OCI-M1 (cell line): ENCODE results near the gene TCF3.
"Not testable (repeated sequence)": the region's sequence is repeated elsewhere in the genome, so short reads cannot be mapped to it uniquely, and the experiment has no call there.

ENCODE experiments used
- DNase-seq: peaks from one replicate; lab custom pipeline; 2025; lab: John Stamatoyannopoulos, UW

Gene TCF3

DNA sequence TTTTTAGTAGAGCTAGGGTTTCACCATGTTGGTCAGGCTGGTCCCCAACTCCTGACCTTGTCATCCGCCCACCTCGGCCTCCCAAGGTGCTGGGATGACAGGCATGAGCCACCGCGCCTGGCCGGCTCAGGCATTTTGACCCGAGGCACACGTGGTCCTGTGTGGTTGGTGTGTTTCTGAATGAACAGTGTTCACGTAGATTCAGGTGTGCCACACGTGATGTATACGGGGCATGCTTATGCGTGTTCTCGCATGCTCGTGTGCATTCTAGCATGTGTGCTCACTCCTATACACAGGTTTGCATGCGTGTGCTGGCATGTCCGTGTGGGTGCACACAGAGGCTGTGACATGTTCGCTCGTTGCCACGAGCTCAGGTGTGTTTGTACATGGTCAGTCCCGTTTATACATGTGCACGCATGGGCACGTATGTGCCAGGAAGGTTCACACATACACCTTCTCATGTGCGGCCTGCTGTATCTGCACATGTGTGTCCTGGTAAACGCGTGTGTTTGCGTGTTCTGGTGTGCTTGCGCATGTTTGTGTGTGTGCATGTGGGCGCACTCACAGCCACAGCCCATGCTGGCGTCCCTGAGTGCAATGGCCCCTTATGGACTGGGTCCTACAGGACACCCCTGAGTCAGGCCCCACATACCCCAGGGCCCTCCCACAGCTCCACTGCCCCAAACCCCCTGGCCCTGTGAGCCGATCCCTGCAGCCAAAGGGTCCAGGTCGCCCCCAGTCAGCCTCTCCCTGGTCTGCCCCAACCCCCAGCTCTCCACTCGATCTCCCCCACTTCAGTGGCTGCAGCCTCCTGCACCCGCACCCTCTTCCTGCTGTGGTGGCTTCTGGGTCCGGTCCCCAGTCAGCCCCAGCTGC, 20.6 kb upstream of the TCF3 start:
- no peak for DNase-seq

DNA sequence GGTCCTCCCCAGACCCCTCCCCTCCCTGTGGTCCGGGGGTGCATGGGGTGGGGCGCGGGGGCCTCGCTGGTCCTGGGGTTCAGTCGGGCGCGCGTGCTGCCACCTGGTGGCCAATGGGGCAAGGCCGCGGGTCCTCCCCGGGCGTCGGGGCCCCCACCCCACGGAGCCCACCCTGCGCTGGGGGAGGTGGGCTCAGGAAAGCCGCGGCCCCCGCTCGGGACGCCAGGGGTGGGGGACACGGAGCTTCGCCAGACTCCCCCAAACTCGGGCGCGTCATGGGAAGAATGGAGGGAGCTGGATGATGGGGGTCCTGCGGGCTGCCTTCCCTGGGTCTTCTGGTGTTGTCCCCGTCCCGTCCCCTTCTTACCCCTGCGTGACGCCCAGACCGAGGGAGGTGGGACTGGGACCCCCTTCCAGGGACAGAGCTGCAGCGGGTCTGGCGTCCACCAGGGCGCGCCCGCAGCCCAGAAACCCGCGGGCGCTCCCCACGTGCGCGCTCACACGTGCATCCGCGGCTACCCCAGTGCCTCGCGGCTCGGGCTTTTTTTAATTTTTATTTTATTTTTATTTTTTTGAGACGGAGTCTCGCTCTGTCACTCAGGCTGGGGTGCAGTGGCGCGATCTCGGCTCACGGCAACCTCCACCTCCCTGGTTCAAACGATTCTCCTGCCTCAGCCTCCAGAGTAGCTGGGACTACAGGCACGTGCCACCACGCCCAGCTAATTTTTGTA, 19.8 kb upstream of the TCF3 start:
- DNase-seq, result peak; percentile 52

DNA sequence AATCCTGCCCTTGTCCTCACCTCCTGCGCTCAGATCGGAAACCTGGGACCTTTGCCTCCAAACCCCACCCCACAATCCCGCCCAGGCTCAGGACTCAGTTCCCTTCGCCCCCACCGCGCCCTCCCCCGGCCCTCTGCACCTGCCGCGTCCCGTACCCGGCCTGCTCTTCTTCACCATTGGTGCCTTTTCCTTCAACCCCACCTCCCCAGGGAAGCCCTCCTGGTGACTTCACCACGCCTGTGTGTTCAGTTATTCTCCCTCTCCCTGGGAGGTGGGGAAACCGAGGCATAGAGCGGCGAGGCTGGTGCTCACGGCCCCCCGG, 19.3 kb upstream of the TCF3 start:
- DNase-seq, result peak; percentile 8

DNA sequence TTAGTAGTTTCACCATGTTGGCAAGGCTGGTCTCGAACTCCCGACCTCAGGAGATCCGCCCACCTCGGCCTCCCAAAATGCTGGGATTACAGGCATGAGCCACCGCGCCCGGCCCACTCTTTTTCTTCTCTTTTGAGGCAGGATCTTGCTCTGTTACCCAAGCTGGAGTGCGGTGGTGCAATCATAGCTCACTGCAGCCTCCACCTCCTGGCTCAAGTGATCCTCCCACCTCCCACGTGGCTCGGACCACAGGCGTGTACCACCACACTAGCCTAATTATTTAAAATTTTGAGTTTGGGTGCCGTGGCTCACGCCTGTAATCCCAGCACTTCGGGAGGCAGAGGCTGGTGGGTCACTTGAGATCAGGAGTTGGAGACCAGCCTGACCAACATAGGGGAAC, 18.3 kb upstream of the TCF3 start:
- DNase-seq, result not testable (repeated sequence)

DNA sequence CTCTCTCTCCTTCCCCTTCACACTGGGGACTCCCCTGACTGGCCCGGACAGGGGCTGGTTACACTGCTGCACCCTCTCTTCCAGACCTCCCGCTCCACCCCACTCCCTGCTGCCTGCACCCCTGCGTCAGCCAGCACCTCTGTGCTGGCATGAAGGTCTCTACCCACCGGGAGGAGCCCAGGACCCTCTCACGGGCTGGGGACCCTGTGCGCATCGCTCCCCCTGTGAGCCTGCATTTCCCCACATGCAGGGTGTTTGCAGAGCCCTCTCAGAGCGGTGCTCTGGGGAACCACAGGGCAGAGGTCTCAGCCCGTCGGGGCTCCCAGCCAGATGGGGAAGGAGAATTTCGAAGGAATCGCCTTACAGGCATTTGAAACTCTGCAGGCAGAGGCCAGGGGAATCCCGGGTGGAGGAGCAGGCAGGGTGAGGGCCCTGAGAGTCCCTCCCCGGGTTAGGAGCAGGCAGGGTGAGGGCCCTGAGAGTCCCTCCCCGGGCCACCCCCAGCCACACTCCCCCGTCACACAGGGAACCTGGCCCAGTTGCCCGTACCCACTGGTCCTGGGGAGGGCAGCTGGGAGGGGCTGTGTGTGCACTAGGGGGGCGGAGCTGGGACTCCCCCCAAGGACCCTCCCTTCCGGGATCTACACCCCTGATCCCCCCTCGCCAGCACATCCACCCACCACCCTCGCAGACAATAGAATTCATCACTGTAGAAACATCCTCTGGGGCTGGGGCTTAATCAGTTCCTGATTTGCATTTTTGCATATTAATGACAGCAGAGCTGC, 16.3 kb upstream of the TCF3 start:
- DNase-seq, result peak; percentile 10

DNA sequence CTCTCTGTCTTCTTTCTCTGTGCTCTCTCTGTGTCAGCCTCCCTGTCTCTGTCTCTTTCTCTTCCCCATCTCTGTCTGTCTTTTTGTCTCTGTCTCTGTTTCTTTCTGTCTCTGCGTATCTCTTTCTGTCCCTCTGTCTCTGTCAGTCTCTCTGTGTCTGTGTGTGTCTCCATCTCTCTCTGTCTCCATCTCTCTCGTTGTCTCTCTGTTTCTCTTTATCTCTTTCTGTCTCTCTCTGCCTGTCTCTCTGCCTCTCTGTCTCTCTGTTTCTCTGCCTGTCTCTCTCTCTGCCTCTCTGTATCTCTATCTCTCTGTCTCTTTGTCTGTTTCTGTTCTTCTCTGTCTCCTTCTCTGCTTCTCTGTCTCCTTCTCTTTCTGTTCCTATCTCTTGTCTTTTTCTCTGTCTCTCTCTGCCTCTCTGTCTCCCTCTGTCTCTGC, 15.7 kb upstream of the TCF3 start:
- DNase-seq, result no peak

DNA sequence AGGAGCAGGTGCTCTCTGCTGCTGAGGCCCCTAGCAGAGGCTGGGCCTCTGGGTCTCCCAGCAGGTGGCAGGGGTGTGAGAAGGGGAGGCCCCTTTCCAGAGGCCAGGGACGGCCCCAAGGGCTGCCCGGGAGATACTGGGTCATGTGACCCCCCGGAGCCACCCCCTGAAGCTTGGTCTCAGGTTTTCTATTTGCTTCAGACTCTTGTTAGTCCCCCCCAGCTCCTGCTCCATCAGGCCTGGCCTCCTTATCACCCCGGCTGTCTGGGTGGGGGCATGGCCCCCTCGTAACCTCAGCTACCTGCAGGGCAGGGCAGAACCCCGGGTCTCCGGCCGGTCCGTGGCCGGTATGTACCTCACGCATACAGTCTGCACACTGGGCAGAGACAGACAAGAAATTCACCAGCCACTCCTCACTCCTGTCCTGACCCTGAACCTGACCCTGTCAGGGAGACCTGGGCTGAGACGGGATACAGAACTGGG, 13.2 kb upstream of the TCF3 start:
- DNase-seq, result no peak

DNA sequence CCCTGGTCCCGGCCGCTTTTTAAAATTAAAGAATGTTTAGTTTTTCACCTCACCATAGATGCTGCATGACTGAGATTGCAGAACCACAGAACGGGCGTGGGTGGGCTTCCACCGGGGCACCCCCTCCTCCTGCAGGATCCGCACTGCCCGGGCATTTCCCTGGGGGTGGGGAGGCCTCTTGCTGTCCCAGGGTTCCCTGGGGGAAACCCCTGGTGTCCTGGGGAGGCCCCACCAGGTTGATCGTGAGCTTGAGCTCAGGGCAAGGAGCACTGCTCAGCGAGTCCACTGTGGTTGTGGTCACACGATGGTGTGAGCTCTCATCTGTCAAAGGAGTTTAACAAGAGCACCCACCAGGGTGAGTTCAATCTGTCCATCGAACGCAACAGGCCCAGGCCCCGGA, 11.4 kb upstream of the TCF3 start:
- DNase-seq, result no peak

DNA sequence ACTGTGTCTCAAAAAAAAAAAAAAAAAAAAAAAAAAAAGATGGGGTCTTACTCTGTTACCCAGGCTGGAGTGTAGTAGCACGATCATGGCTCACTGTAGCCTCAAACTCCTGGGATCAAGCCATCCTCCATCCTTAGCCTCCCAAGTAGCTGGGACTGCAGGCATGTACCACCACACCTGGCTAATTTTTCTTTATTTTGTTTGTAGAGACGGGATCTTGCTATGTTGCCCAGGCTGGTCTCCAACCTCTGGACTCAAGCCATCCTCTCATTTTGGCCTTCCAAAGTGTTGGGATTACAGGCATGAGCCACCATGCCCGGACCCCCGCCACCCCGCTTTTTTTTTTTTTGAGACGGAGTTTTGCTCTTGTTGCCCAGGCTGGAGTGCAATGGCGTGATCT, 10.8 kb upstream of the TCF3 start:
- DNase-seq, result not testable (repeated sequence)

DNA sequence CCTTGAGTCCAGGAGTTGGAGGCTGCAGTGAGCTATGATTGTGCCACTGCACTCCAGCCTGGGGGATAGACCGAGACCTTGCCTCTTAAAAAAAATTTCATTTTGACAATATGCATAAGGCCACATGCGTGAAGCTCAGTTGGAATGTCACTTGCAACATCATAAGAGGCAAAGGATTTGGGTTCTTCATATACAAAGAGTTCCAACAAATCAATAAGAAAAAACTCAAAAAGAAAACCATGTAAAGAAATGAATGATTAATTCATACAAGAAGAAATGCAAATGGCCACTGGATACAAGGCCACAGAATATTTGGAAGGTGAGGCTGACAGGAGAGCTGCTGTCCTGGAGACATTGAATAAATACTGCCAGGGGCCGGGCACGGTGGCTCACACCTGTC, 9.6 kb upstream of the TCF3 start:
- no peak for DNase-seq

DNA sequence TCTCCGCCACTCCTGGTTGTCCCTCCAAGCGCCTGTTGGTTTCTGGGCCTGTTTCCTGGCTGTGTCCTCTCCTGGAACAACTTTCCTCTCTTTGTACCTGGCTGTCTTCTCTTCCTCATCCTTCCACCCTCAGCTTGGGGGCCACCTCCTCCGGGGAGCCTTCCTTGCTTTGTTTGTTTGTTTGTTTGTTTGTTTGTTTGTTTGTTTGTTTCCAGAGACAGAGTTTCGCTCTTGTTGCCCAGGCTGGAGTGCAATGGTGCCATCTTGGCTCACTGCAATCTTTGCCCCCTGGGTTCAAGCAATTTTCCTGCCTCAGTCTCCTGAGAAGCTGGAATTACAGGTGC, 6.6 kb upstream of the TCF3 start:
- DNase-seq, result no peak

DNA sequence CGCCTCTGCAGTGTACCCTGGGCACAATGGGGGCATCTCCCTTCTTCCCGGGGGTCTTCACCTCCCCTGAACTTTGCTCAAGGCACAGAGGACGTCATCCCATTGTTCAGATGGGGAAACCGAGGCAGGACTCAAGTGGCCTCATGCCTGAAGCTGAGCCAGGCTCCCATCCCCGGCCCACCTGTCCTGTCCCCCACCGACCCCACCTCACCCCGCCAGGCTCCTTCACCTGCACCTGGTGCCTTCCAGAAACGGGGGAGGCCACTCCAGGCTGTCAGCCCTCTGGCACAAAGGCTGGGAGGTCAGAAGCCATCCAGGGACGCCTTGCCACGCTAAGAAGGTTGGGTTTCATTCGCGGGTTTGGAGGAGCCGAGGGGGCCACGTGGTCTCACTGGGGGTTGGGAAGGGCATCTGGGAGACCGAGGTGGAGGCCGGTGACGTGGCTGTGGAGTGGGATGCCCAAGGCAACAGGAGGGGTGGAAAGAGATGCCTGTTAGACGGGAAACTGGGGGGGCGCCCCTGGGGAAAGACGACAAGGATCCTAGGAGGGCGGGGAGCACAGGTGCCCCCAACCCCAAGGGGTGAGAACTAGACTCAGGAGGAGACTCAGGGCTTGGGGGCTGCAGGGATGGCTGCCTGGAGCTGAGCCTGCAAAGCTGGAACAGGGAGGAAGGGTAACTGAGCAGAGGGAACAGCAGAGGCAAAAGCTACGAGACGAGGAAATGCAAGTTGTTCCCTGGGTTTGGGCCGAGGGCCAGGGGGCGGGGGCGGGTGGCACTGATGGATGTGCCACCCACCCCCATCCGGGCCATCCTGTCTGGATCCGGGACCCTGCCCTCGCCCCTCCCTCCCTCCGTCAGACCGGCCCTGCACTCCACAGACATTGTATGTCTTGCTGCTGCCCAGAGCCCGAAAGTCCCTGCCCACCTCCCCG, 6.0 kb upstream of the TCF3 start:
- DNase-seq, result no peak

DNA sequence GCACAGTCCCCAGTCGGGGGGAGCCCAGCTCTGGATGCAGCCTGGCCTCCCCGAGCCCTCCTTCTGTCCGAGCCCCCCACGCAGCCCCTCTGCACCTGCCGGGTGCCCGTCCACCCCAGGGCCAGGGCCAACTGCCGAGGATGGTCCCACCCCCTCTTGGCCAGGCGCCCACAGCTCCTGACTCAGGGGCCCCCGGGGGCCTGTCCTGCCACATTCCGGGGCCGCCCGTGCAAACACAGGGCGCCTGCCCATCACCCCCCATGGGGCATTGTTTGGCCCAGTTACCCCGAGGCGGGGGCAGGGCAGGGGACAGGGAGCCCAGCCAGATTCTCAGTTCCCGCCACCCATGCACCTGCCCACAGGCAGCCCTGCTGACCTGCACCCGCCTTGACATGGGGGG, 5.3 kb upstream of the TCF3 start:
- no peak for DNase-seq

DNA sequence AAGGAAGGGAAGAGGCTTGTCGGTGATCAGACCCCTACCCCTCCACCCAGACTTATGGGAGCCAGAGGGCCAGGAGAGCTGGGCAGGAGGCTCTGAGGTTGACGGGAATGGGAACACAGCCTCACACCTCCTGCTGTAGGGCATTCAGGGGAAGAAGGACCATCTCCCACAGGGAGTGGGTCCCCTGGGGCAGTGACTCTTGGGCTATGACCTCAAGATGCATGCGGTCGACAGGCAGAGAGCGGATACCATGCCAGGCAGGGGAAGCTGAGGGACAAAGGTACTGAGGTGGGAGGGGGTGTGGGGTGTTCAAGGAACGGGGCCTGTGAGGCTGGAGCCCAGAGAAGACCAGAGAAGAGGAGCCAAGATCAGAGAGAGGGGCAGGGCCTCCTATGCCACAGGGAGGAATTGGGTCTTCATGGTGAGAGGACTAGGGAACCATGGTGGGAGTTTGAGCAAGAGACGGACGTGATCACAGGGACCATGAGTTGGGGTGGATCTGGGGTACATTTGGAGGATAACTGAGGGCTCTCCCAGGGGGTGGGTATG, 4.6 kb upstream of the TCF3 start:
- DNase-seq, result no peak

DNA sequence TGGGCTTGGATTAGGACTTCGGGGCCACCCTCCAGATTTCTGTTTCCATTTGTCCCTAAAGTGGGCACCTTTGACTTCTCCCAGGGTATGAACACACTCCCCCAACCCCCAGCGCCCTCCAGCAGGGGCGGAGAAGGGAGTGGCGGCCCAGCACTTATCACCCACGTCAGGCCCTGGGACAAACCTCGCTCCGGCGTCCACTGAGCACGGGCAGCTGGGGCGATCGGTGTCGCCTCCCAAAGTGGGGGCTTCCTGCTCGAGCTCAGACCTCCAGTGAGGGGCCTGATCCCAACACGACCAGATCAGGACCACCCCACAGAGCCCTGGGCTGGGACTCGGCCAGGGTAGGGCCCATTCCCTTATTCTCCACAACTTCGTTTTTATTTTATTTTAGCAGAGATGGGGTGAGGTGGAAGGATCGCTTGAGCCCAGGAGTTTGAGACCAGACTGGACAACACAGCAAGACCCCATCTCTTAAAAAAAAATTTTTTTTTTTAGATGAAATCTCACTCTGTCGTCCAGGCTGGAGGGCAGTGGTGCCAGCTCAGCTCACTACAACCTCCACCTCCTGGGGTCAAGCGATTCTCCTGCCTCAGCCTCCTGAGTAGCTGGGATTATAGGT, 3.7 kb upstream of the TCF3 start:
- no peak for DNase-seq

DNA sequence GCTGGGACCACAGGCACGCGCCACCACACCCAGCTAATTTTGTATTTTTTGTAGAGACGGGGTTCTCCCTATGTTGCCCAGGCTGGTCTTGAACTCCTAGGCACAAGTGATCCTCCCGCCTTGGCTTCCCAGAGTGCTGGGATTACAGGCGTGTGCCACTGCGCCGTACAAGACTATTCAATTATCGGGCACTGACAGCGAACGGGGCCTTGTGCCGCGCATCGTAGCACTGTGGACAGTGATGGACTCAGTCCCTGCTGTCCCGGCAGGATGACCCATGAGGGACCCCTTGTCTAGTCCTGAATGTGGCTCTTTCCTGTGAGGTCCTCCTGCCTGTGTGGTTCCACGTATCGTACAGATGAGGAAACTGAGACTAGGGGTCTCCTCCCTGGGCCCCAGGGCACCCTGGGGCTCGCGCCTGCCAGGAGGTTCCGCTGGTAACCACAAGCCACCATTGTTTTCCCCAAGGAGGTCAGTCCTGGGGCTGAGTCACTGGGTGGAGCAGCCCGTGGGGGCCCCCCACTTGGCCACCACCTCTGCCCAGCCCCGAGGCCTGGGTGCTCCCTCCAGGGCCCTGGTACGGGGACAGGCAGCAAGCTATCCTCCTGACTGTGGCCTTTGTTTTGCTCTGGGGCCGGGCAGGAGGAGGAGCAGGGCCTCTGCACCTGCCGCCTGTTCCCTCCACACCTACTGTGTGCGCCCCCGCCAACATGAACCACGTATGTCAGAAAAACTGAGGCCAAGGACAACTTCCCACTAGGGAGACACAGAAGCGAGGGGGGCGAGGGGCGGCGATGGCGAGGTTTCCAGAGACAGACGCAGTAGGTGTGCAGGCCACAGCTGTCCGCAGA, 2.9 kb upstream of the TCF3 start:
- DNase-seq, result no peak

DNA sequence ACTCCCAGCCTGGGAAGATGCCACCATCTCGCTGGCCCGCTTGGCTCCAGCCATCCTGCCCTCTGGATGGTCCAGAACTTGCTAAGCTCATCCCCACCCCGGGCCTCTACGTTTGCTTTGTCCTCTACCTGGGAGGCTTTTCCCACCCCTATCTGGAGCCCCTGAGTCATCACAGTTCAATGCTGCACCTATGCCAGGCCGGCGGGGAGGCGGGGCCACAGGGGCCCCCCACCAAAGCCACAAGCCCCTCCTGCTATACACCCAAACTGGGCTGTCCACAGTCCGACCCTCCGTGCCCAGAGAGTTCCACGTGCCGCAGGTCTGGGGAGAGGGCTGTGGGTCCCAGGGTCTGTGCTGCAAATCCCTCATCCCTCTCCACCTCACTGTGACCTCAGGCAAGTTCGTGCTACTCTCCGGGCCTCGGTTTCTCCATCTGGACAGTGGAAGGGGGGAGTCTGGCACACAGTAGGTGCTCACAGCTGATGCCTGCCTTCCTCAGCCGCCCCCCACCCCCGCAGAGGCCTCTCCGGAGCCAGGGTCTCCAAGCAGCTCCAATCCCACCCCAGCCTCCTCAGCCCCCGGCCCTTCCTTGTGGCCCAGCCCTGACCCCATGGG, 1.9 kb upstream of the TCF3 start:
- DNase-seq, result no peak

DNA sequence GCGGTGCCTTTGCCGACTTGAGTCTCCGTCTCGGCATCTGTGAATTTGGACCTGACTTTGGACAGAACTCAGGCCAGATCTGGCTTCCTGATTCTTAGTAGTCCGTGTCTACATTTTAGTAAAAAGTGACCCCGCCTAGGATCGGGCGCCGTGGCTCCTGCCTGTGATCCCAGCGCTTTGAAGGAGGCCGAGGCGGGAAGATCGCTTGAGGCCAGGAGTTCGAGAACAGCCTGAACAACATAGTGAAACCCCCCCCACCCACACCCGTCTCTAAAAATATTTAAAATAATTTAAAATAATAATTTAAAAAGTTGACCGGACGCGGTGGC, 849 bp upstream of the TCF3 start:
- DNase-seq, result no peak

DNA sequence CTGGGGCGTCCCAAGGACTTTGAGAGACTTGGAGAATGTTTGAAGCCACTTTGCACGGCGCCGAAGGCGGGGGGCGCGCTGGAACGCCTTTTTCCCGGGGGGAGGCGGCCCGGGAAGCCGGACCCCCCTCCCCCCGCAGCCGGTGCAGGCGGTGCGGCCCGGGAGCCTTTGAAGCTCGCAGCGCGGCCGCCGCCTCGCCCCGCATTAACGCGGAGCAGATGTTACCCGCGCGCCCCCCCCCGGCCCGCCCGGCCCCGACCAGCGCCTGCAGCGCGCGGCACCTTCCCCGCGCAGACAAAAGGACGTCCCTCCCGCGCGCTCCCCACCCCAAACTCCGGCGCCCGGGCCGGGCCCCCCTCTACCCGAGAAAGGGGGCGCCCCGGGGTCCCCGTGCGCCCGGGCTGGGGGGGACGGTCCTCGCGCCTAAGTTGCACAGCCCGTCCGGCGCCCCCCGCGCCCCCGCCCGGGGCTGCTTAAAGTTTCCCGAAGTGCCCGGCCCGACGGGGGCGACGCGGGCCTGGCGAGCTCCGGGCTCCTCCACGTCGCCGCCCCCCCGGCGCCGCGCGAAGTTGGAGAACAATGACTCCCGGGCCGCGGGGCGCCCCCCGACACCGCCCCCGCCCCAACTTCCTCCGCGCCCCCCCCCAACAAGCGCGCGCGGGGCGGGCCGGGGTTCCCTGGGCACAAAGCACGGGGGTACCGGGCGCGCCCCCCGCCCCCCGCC, 685 bp downstream of the TCF3 start:
- peak; percentile 52 for DNase-seq
